ENCODE data around the gene MOGAT3.

Gene MOGAT3

DNA sequence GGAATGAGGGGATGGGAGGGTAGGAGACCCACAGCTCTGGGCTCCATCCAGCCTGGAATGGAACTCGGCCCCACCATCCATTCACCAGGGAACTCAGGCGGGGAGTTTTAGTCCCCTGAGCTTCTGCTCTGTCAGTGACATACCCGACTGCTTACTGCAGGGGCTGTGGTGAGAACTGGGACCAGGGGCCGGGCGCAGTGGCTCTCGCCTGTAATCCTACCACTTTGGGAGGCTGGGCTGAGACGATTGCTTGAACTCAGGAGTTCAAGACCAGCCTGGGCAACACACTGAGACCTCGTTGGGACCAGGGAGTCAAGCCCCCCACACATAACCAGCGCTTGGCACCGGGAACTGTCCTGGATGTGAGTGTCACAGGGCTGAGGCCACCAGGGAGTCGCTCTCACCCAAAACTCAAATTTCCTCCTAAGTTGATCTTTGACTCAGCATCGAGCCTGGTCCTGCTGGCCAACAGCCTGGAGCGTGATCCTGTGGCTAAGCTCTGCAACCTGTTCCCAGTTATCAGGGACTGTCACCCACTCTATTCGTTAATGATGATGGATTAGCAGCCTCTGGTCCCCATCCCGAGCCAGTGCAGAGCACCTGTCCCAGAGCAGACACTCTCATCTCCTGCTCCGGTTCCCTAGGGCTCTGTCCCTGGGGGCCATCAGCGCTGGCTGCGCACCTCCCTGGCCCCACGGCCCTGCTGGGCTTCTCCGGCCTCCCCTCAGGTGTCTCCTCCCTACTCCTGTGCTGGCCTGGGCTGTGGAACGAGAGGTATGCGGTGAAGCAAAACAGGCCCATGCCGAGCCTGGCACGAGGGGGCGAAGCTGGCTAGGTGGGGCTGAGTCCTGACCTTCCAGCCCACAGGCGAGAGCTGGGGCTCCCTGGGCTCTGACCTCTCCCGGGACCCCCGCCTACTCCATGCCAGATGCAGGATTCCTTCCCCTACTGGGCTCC, 37.7 kb upstream of the MOGAT3 start:
- no peak for DNase-seq
- no peaks in the 10 kb centered on the region for H3K9me3 Mint-ChIP-seq
- no peak overlapping the region for H3K4me3 Mint-ChIP-seq
- H3K27ac Mint-ChIP-seq = peak overlapping the region; percentile 59
- H3K4me1 Mint-ChIP-seq = peaks cover 10 to 46% of the 10 kb centered on the region in 2 donors
- H3K27me3 Mint-ChIP-seq = no peaks in the 10 kb centered on the region
- ATAC-seq (replicated peaks) = peak in 1 of 2 donors; percentile 10
- H3K36me3 Mint-ChIP-seq = peaks cover 38 to 39% of the 10 kb centered on the region in 2 donors

GRCh38 chr7:101237206-101238067, 36.6 kb upstream of the MOGAT3 start, which contains the start of gene CLDN15:
Gene CLDN15, minus strand, starts transcription at chr7:101237802. Its CDS starts 221 bp downstream, at chr7:101237581.
- Mint-ChIP-seq H3K27ac (peak within 1 kb of the TSS; percentile 6), H3K36me3 (peaks cover 39 to 41% of the 10 kb centered on the region in 2 donors)
- peak; percentile 39 to 58 for ATAC-seq (replicated peaks)

DNA sequence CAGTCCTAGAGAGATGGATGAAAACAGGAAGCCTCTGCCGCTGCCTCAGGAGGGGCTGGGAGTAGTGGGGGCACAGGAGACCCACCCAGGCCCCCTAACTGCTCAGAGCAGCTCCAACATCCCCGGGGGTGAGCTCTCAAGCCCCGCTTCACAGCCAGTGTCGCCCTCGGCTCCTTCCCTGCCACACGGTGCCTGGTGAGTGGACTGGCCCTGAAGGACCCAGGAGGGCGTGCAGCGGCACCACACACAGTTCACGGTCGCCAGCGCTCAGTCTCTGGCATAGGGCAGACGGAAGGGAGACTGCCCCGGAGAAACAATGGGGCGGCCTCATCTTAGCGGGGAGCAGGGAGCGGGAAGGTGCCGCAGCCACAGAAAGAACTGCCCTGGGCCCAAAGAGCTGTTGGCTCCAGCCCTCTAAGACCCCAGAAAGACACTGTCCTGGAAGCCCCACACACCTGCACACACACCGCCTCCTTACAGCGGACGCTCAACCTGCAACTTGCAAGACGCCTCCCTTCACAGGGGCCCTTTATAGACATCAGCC, 35.5 kb upstream of the MOGAT3 start:
- DNase-seq (no peak), ATAC-seq (replicated peaks) (no peak)
- H3K27ac Mint-ChIP-seq = peak overlapping the region; percentile 42
- H3K4me1 Mint-ChIP-seq = peaks cover 9 to 37% of the 10 kb centered on the region in 2 donors
- no peak overlapping the region for H3K4me3 Mint-ChIP-seq
- H3K36me3 Mint-ChIP-seq = peaks cover 47 to 48% of the 10 kb centered on the region in 2 donors
- H3K27me3 Mint-ChIP-seq = no peaks in the 10 kb centered on the region
- no peaks in the 10 kb centered on the region for H3K9me3 Mint-ChIP-seq

More at GRCh38 chr7:101237206-101238067, 36.6 kb upstream of the MOGAT3 start, which contains the start of gene CLDN15:
- peak within 1 kb of the TSS in 1 of 2 donors; percentile 41 for H3K4me3 Mint-ChIP-seq
- H3K9me3 Mint-ChIP-seq = no peaks in the 10 kb centered on the region
- H3K27me3 Mint-ChIP-seq = no peaks in the 10 kb centered on the region
- no peak for DNase-seq
- H3K4me1 Mint-ChIP-seq = peaks cover 9 to 43% of the 10 kb centered on the region in 2 donors

GRCh38 chr7:101235522-101235921, 34.7 kb upstream of the MOGAT3 start:
- Mint-ChIP-seq H3K36me3 (peaks cover 45 to 47% of the 10 kb centered on the region in 2 donors), H3K4me1 (peaks cover 9 to 32% of the 10 kb centered on the region in 2 donors), H3K9me3 (no peaks in the 10 kb centered on the region), H3K4me3 (no peak overlapping the region), H3K27me3 (no peaks in the 10 kb centered on the region), H3K27ac (no peak overlapping the region)
- ATAC-seq (replicated peaks) (no peak), DNase-seq (no peak)

GRCh38 chr7:101235050-101235449, 34.2 kb upstream of the MOGAT3 start:
- ATAC-seq (replicated peaks) (no peak), DNase-seq (no peak)
- no peak overlapping the region for H3K4me3 Mint-ChIP-seq
- H3K27ac Mint-ChIP-seq = no peak overlapping the region
- peaks cover 9 to 35% of the 10 kb centered on the region in 2 donors for H3K4me1 Mint-ChIP-seq
- H3K36me3 Mint-ChIP-seq = peaks cover 43 to 49% of the 10 kb centered on the region in 2 donors
- H3K27me3 Mint-ChIP-seq = no peaks in the 10 kb centered on the region
- H3K9me3 Mint-ChIP-seq = no peaks in the 10 kb centered on the region

GRCh38 chr7:101234636-101235035, 33.8 kb upstream of the MOGAT3 start:
- no peak for DNase-seq
- peak overlapping the region in 1 of 2 donors; percentile 21 for H3K4me3 Mint-ChIP-seq
- H3K4me1 Mint-ChIP-seq = peaks cover 9 to 33% of the 10 kb centered on the region in 2 donors
- no peaks in the 10 kb centered on the region for H3K9me3 Mint-ChIP-seq
- ATAC-seq (replicated peaks) = no peak
- no peaks in the 10 kb centered on the region for H3K27me3 Mint-ChIP-seq
- no peak overlapping the region for H3K27ac Mint-ChIP-seq
- peaks cover 45 to 52% of the 10 kb centered on the region in 2 donors for H3K36me3 Mint-ChIP-seq

GRCh38 chr7:101233907-101234547, 33.2 kb upstream of the MOGAT3 start:
- no peaks in the 10 kb centered on the region for H3K9me3 Mint-ChIP-seq
- H3K4me3 Mint-ChIP-seq = no peak overlapping the region
- ATAC-seq (replicated peaks) (no peak), DNase-seq (no peak)
- H3K27me3 Mint-ChIP-seq = no peaks in the 10 kb centered on the region
- peaks cover 9 to 27% of the 10 kb centered on the region in 2 donors for H3K4me1 Mint-ChIP-seq
- no peak overlapping the region for H3K27ac Mint-ChIP-seq
- H3K36me3 Mint-ChIP-seq = peaks cover 42 to 50% of the 10 kb centered on the region in 2 donors

GRCh38 chr7:101232141-101232850, 31.5 kb upstream of the MOGAT3 start:
- H3K27me3 Mint-ChIP-seq = no peaks in the 10 kb centered on the region
- DNase-seq (no peak), ATAC-seq (replicated peaks) (no peak)
- no peaks in the 10 kb centered on the region for H3K9me3 Mint-ChIP-seq
- H3K36me3 Mint-ChIP-seq = peaks cover 36 to 43% of the 10 kb centered on the region in 2 donors
- H3K4me1 Mint-ChIP-seq = peaks cover 3 to 13% of the 10 kb centered on the region in 2 donors
- no peak overlapping the region for H3K27ac Mint-ChIP-seq
- no peak overlapping the region for H3K4me3 Mint-ChIP-seq

GRCh38 chr7:101231644-101232043, 30.8 kb upstream of the MOGAT3 start:
- Mint-ChIP-seq H3K27me3 (no peaks in the 10 kb centered on the region), H3K36me3 (peaks cover 39 to 43% of the 10 kb centered on the region in 2 donors), H3K27ac (no peak overlapping the region), H3K9me3 (no peaks in the 10 kb centered on the region), H3K4me3 (no peak overlapping the region), H3K4me1 (peaks cover 3 to 13% of the 10 kb centered on the region in 2 donors)
- ATAC-seq (replicated peaks) (no peak), DNase-seq (no peak)

GRCh38 chr7:101226721-101227120, 25.9 kb upstream of the MOGAT3 start:
- H3K9me3 Mint-ChIP-seq = no peaks in the 10 kb centered on the region
- H3K4me3 Mint-ChIP-seq = no peak overlapping the region
- no peaks in the 10 kb centered on the region for H3K27me3 Mint-ChIP-seq
- DNase-seq (no peak), ATAC-seq (replicated peaks) (no peak)
- H3K27ac Mint-ChIP-seq = no peak overlapping the region
- H3K36me3 Mint-ChIP-seq = peaks cover 56 to 66% of the 10 kb centered on the region in 2 donors
- H3K4me1 Mint-ChIP-seq = peaks cover 11 to 26% of the 10 kb centered on the region in 2 donors

- Mint-ChIP-seq H3K27ac (no peak overlapping the region), H3K4me1 (peaks cover 10 to 32% of the 10 kb centered on the region in 2 donors), H3K9me3 (no peaks in the 10 kb centered on the region), H3K36me3 (peaks cover 54 to 66% of the 10 kb centered on the region in 2 donors), H3K4me3 (no peak overlapping the region), H3K27me3 (no peaks in the 10 kb centered on the region)
- ATAC-seq (replicated peaks) (peak; percentile 50 to 62), DNase-seq (no peak)
Observed at GRCh38 chr7:101225650-101226049, 24.8 kb upstream of the MOGAT3 start.

GRCh38 chr7:101223528-101223927, 22.7 kb upstream of the MOGAT3 start:
- Mint-ChIP-seq H3K4me3 (no peak overlapping the region), H3K36me3 (peaks cover 41 to 57% of the 10 kb centered on the region in 2 donors), H3K27ac (no peak overlapping the region), H3K27me3 (no peaks in the 10 kb centered on the region), H3K4me1 (peaks cover 15 to 42% of the 10 kb centered on the region in 2 donors), H3K9me3 (no peaks in the 10 kb centered on the region)
- DNase-seq (no peak), ATAC-seq (replicated peaks) (no peak)

DNA sequence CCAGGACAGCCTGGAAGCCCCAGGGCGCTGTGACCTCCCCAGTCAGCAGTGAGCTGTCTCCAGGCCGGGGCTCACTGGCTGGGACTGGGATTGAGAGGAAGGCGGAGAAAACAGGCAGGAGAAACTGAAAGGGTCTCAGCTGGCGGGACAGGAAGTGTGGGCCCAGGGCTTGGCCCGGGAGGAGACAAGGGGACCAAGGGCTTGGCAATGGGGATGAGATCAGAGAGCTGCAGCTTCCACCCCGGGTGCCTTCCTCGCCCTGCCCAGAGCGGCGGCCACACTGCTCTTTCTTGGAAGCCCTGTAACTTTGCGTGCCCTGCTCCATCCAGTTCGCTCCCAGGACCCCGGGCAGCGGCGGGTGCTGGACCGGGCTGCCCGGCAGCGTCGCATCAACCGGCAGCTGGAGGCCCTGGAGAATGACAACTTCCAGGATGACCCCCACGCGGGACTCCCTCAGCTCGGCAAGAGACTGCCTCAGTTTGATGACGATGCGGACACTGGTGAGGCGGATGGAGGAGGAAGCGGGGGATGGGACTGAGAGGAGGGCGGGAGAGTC, 21.5 kb upstream of the MOGAT3 start:
- Mint-ChIP-seq H3K27me3 (no peaks in the 10 kb centered on the region), H3K27ac (no peak overlapping the region), H3K4me3 (no peak overlapping the region), H3K9me3 (no peaks in the 10 kb centered on the region), H3K4me1 (peaks cover 15 to 42% of the 10 kb centered on the region in 2 donors), H3K36me3 (peaks cover 42 to 55% of the 10 kb centered on the region in 2 donors)
- ATAC-seq (replicated peaks) (no peak), DNase-seq (no peak)

Data from stimulated activated naive B cell treated with anti-CD40 and anti-IgM and Interleukin-4, amounts not matched to agents 10 μg/mL and 1 μg/mL and 100 μg/mL, for 72 hours (primary cell).